Peyer's patch (tissue), 4 donors: ENCODE results near the gene CALN1. TPM values are rescaled to one million over a fixed set of nuclear protein-coding genes. Genes with fewer than 3 reads are reported as not detected.

Source experiments
- DNase-seq, 3 donors: peaks; one replicate each; pipeline ENCODE4 v3.0.0-alpha.2; 2017 to 2019
- H3K27ac ChIP-seq, 4 donors: fragments of 200-600 bp; sonication (generic); one replicate each; pipeline ENCODE4 v1.5.1; 2016 to 2019
- H3K27me3 ChIP-seq, 2 donors: fragments of 200-600 bp; sonication (generic); one replicate each; pipeline ENCODE4 v1.5.1; 2019
- H3K36me3 ChIP-seq, 3 donors: fragments of 200-600 bp; sonication (generic); one replicate each; pipeline ENCODE4 v1.5.1; 2016 to 2019
- H3K4me1 ChIP-seq, 4 donors: fragments of 200-600 bp; sonication (generic); one replicate each; pipeline ENCODE4 v1.5.1; 2016 to 2019
- H3K4me3 ChIP-seq, 4 donors: fragments of 200-600 bp; sonication (generic); 1 replicate in 3 of 4; 2 replicates in 1 of 4; pipeline ENCODE4 v1.5.1; 2016 to 2019; ENCODE audit warnings: mild to moderate bottlenecking in 1 of 4
- H3K9me3 ChIP-seq, 4 donors: fragments of 200-600 bp; sonication (generic); one replicate each; pipeline ENCODE4 v1.5.1; 2016 to 2019; ENCODE audit warnings: mild to moderate bottlenecking in 1 of 4
- POLR2A ChIP-seq, 2 donors: fragments of 450-650 bp; IDR thresholded peaks; one replicate each; pipeline ENCODE4 v1.5.1; 2017; ENCODE audit warnings: antibody characterized with exemption in 2 of 2, mild to moderate bottlenecking in 2 of 2, moderate library complexity in 2 of 2
- total RNA-seq, 4 donors: library from RNA; depleted of rRNA; stranded (reverse); fragments of >200 nt; gene quantifications; one replicate each; pipeline ENCODE4 v1.1.0, GENCODE V29; 2016
- TF ChIP-seq, protein P1 (sequence below), 6 experiments: fragments of 450-650 bp in 4 of 6; fragments of 200-600 bp in 2 of 6; sonication (generic) in 1 of 6; IDR thresholded peaks; one replicate each; pipeline ENCODE4 v1.5.1; 2017 to 2019; ENCODE audit warnings: antibody characterized with exemption in 6 of 6, mild to moderate bottlenecking in 3 of 6, moderate library complexity in 1 of 6

CALN1 gene
- total RNA-seq, 4 donors from 2014 or later = 0.13 TPM; not detected in 3

DNA sequence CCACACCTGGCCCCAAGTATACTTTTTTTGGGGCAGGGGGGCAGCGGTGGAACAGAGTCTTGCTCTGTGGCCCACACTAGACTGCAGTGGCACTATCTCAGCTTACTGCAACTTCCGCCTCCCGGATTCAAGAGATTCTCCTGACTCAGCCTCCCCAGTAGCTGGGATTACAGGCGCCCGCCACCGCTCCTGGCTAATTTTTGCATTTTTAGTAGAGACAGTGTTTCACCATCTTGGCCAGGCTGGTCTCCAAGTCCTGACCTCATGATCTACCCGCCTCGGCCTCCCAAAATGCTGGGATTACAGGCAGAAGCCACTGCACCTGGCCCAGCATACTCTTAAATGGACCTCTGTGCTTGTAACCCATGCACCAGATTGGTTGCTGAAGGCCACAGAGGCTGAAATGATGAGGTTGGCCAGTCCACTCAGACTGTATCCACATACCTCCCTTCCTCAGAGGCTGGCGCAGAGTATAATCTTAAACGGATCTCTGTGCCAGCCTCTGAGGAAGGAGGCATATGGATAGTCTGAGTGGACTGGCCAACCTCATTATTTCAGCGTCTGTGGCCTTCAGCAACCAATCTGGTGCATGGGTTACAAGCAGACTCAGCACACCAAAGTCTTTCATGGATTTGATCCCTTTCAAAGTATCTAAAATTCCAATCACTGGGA, 3.0 kb downstream of the CALN1 start:
- no peak for TF ChIP-seq POLR2A (IDR thresholded peaks at IDR 0.05)
- TF ChIP-seq, protein P1, sequence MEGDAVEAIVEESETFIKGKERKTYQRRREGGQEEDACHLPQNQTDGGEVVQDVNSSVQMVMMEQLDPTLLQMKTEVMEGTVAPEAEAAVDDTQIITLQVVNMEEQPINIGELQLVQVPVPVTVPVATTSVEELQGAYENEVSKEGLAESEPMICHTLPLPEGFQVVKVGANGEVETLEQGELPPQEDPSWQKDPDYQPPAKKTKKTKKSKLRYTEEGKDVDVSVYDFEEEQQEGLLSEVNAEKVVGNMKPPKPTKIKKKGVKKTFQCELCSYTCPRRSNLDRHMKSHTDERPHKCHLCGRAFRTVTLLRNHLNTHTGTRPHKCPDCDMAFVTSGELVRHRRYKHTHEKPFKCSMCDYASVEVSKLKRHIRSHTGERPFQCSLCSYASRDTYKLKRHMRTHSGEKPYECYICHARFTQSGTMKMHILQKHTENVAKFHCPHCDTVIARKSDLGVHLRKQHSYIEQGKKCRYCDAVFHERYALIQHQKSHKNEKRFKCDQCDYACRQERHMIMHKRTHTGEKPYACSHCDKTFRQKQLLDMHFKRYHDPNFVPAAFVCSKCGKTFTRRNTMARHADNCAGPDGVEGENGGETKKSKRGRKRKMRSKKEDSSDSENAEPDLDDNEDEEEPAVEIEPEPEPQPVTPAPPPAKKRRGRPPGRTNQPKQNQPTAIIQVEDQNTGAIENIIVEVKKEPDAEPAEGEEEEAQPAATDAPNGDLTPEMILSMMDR (IDR thresholded peaks at IDR 0.05) = no peak
- Histone ChIP-seq H3K4me1 (no peaks in the 10 kb centered on the region), H3K4me3 (no peak overlapping the region)

DNA sequence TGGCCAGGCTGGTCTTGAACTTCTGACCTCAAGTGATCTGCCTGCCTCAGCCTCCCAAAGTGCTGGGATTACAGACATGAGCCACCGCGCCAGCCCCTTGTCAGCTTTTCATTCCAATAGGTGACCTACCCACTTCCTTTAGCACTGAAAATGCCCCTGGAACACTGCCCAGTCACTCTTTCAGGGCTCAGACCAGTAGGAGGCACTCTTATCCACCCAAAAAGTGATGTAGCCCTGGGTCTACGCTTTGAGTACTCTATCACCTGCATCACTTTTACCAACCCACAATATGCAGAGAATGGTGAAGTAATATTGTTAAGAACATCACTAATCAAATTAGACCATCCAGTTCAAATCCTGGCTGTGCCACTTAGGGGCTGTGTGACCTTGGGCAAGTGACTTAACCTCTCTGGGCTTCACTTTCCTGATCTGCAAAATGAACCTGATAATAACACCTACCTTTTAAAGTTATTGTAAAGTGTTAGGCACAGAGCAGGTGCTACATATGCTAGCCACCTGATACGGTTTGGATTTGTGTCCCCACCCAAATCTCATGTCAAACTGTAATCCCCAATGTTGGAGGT, 5.2 kb downstream of the CALN1 start:
- no peaks in the 10 kb centered on the region for H3K36me3 ChIP-seq
- TF ChIP-seq, protein P1 (IDR thresholded peaks at IDR 0.05) = no peak
- TF ChIP-seq POLR2A (IDR thresholded peaks at IDR 0.05) = no peak
- no peaks in the 10 kb centered on the region for H3K4me1 ChIP-seq
- no peaks in the 10 kb centered on the region for H3K27me3 ChIP-seq
- no peak overlapping the region for H3K27ac ChIP-seq
- no peak overlapping the region for H3K4me3 ChIP-seq
- no peak for DNase-seq
- no peaks in the 10 kb centered on the region for H3K9me3 ChIP-seq

More for the DNA sequence above, 3.0 kb downstream of the CALN1 start:
- DNase-seq = no peak
- no peaks in the 10 kb centered on the region for H3K36me3 ChIP-seq
- H3K9me3 ChIP-seq = no peaks in the 10 kb centered on the region
- H3K27ac ChIP-seq = no peak overlapping the region
- no peaks in the 10 kb centered on the region for H3K27me3 ChIP-seq

DNA sequence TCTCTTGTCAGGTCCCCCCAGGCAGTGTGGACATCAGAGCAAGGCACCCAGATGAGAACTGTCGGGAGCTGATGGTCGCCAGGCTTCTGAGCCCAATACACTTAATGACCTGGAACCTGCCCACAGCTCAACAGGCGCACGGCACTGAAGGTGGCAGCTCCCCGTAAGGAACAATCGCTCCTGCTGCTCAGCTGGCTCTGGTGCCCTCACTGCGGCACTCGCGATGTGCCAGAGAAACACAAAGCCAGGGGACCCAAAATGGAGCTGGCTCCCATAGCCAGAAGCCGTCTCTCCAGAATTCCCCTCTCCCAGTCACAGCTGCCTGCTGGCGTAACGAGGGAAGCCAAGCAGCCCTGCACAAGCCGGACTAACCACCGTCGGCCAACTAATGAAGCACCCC, 6.3 kb downstream of the CALN1 start:
- Histone ChIP-seq H3K9me3 (no peaks in the 10 kb centered on the region), H3K27ac (no peak overlapping the region), H3K4me3 (no peak overlapping the region), H3K36me3 (no peaks in the 10 kb centered on the region), H3K4me1 (no peaks in the 10 kb centered on the region), H3K27me3 (no peaks in the 10 kb centered on the region)
- no peak for DNase-seq
- TF ChIP-seq, protein P1 (IDR thresholded peaks at IDR 0.05) = no peak
- no peak for TF ChIP-seq POLR2A (IDR thresholded peaks at IDR 0.05)

DNA sequence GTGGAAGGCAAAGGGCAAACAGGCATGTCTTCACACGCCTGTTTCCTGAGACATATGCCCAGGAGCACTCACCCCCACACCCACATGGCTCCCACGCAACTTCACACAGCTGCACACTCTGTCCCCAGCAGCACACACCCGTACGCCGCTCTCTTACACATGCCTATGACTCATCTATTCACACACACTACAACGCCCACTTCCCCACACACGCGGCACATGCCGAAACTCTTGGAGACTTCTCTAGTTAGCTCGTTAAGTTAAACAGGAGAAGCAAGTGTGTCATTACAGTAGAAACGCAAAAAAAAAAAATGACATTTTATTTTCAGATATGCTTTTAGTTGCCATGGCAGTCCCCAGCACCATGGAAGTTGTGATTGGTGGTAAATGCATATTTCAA, 6.7 kb downstream of the CALN1 start:
- no peaks in the 10 kb centered on the region for H3K36me3 ChIP-seq
- H3K27me3 ChIP-seq = no peaks in the 10 kb centered on the region
- H3K4me3 ChIP-seq = no peak overlapping the region
- H3K9me3 ChIP-seq = no peaks in the 10 kb centered on the region
- TF ChIP-seq, protein P1 (IDR thresholded peaks at IDR 0.05) = no peak
- no peak for TF ChIP-seq POLR2A (IDR thresholded peaks at IDR 0.05)
- no peaks in the 10 kb centered on the region for H3K4me1 ChIP-seq
- no peak for DNase-seq
- no peak overlapping the region for H3K27ac ChIP-seq

DNA sequence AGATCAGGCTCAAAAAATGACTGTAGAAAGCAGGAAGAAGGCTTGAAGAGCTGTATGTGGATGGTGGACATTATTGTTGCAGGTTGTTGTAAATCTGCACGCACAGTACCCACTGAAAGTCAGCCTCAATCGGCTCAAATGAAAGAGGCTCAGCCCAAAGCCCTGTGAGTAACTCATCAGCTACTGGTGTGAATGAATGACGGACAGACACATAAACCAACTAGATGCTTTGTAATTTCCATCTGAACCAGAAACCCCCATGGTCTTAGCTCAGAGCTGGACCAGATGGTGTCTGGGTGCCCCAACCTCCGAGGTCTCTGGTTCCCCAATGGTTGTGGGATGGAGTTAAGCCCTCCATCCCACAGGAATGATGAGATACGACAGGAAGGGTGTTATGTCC, 7.4 kb downstream of the CALN1 start:
- no peaks in the 10 kb centered on the region for H3K36me3 ChIP-seq
- H3K9me3 ChIP-seq = no peaks in the 10 kb centered on the region
- H3K27ac ChIP-seq = no peak overlapping the region
- no peaks in the 10 kb centered on the region for H3K4me1 ChIP-seq
- no peak overlapping the region for H3K4me3 ChIP-seq
- no peak for TF ChIP-seq POLR2A (IDR thresholded peaks at IDR 0.05)
- TF ChIP-seq, protein P1 (IDR thresholded peaks at IDR 0.05) = no peak
- DNase-seq = no peak
- no peaks in the 10 kb centered on the region for H3K27me3 ChIP-seq
